ENCODE measurements around the gene CCDC39. TPM values are rescaled to one million over a fixed set of nuclear protein-coding genes. Genes with fewer than 3 reads are reported as not detected.
"Not testable (repeated sequence)": the region's sequence is repeated elsewhere in the genome, so short reads cannot be mapped to it uniquely, and the experiment has no call there.

CCDC39 gene
- total and polyA plus RNA-seq, 4 donors, result 0.59 to 6.7 (median 3.5) TPM

GRCh38 chr3:180624714-180625113 lies 54.6 kb downstream of the CCDC39 start:
- no peak overlapping the region for H3K27ac ChIP-seq (ENCODE audit: low read depth in 1 of 2, low read length in 1 of 2)
- no peak for ATAC-seq (ENCODE audit: insufficient read depth, low FRiP score)

GRCh38 chr3:180619723-180620122 lies 59.6 kb downstream of the CCDC39 start:
- no peak overlapping the region for H3K27ac ChIP-seq (ENCODE audit: low read depth in 1 of 2, low read length in 1 of 2)
- H3K36me3 ChIP-seq (ENCODE audit: control insufficient read depth in 4 of 4, insufficient read depth in 4 of 4, low read length in 4 of 4), result no peaks in the 10 kb centered on the region
- ATAC-seq (ENCODE audit: insufficient read depth, low FRiP score) (no peak), DNase-seq (no peak)
- no peak overlapping the region for H3K9ac ChIP-seq (ENCODE audit: insufficient read depth in 1 of 2, low read length in 2 of 2)
- TF ChIP-seq, protein P1, sequence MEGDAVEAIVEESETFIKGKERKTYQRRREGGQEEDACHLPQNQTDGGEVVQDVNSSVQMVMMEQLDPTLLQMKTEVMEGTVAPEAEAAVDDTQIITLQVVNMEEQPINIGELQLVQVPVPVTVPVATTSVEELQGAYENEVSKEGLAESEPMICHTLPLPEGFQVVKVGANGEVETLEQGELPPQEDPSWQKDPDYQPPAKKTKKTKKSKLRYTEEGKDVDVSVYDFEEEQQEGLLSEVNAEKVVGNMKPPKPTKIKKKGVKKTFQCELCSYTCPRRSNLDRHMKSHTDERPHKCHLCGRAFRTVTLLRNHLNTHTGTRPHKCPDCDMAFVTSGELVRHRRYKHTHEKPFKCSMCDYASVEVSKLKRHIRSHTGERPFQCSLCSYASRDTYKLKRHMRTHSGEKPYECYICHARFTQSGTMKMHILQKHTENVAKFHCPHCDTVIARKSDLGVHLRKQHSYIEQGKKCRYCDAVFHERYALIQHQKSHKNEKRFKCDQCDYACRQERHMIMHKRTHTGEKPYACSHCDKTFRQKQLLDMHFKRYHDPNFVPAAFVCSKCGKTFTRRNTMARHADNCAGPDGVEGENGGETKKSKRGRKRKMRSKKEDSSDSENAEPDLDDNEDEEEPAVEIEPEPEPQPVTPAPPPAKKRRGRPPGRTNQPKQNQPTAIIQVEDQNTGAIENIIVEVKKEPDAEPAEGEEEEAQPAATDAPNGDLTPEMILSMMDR (IDR thresholded peaks at IDR 0.05; ENCODE audit: control extremely low read depth, extremely low read depth), result no peak
- H3K4me3 ChIP-seq, result no peak overlapping the region
- no peaks in the 10 kb centered on the region for H3K4me1 ChIP-seq (ENCODE audit: control insufficient read depth in 5 of 5, insufficient read depth in 5 of 5, low read length in 5 of 5)
- H3K27me3 ChIP-seq (ENCODE audit: control insufficient read depth in 3 of 3, insufficient read depth in 3 of 3, low read length in 2 of 3), result no peaks in the 10 kb centered on the region
- no peaks in the 10 kb centered on the region for H3K9me3 ChIP-seq (ENCODE audit: control insufficient read depth in 4 of 4, insufficient read depth in 3 of 4, low read length in 3 of 4)
- WGBS, 2 donors, result 81 to 91% methylated on average over 2 of the region's 2 CpGs

More at GRCh38 chr3:180624714-180625113, 54.6 kb downstream of the CCDC39 start:
- Histone ChIP-seq H3K9me3 (ENCODE audit: control insufficient read depth in 4 of 4, insufficient read depth in 3 of 4, low read length in 3 of 4) (no peaks in the 10 kb centered on the region), H3K4me1 (ENCODE audit: control insufficient read depth in 5 of 5, insufficient read depth in 5 of 5, low read length in 5 of 5) (no peaks in the 10 kb centered on the region), H3K36me3 (ENCODE audit: control insufficient read depth in 4 of 4, insufficient read depth in 4 of 4, low read length in 4 of 4) (peaks cover 0 to 5% (median 0%) of the 10 kb centered on the region in 4 donors), H3K27me3 (ENCODE audit: control insufficient read depth in 3 of 3, insufficient read depth in 3 of 3, low read length in 2 of 3) (no peaks in the 10 kb centered on the region), H3K4me3 (no peak overlapping the region), H3K9ac (ENCODE audit: insufficient read depth in 1 of 2, low read length in 2 of 2) (no peak overlapping the region)
- TF ChIP-seq, protein P1 (IDR thresholded peaks at IDR 0.05; ENCODE audit: control extremely low read depth, extremely low read depth), result no peak
- WGBS, 2 donors, result 89 to 90% methylated on average over 2 of the region's 2 CpGs
- no peak for DNase-seq

GRCh38 chr3:180618563-180618962 lies 60.7 kb downstream of the CCDC39 start:
- not testable (repeated sequence) for H3K4me1 ChIP-seq (ENCODE audit: control insufficient read depth in 5 of 5, insufficient read depth in 5 of 5, low read length in 5 of 5); ATAC-seq (ENCODE audit: insufficient read depth, low FRiP score); H3K9me3 ChIP-seq (ENCODE audit: control insufficient read depth in 4 of 4, insufficient read depth in 3 of 4, low read length in 3 of 4); DNase-seq; H3K36me3 ChIP-seq (ENCODE audit: control insufficient read depth in 4 of 4, insufficient read depth in 4 of 4, low read length in 4 of 4); H3K27ac ChIP-seq (ENCODE audit: low read depth in 1 of 2, low read length in 1 of 2); H3K4me3 ChIP-seq; H3K9ac ChIP-seq (ENCODE audit: insufficient read depth in 1 of 2, low read length in 2 of 2); H3K27me3 ChIP-seq (ENCODE audit: control insufficient read depth in 3 of 3, insufficient read depth in 3 of 3, low read length in 2 of 3)
- 98 to 99% methylated on average over 2 of the region's 2 CpGs for WGBS, 2 donors

DNA sequence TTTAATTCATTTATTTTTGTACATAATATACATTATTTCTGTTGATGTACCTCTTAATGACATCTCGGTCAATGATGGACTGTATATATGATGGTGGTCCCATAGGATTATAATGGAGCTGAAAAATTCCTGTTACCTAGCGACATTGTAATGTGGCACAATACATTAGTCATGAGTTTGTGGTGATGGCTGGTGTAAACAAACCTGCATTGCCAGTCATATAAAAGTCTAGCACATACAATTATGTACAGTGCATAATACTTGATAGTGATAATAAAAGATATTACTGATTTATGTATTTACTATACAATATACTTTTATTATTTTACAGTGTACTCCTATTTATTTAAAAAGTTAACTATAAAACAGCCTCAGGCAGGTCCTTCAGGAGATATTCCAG lies 62.2 kb downstream of the CCDC39 start:
- 97% methylated on average over 2 of the region's 2 CpGs for WGBS, 2 donors
- TF ChIP-seq, protein P1 (IDR thresholded peaks at IDR 0.05; ENCODE audit: control extremely low read depth, extremely low read depth), result no peak

More for the DNA sequence above, 62.2 kb downstream of the CCDC39 start:
- DNase-seq (no peak), ATAC-seq (ENCODE audit: insufficient read depth, low FRiP score) (no peak)
- Histone ChIP-seq H3K36me3 (ENCODE audit: control insufficient read depth in 4 of 4, insufficient read depth in 4 of 4, low read length in 4 of 4) (peaks cover 0 to 4% (median 4%) of the 10 kb centered on the region in 4 donors), H3K9ac (ENCODE audit: insufficient read depth in 1 of 2, low read length in 2 of 2) (no peak overlapping the region), H3K27ac (ENCODE audit: low read depth in 1 of 2, low read length in 1 of 2) (no peak overlapping the region), H3K27me3 (ENCODE audit: control insufficient read depth in 3 of 3, insufficient read depth in 3 of 3, low read length in 2 of 3) (no peaks in the 10 kb centered on the region), H3K4me3 (no peak overlapping the region), H3K4me1 (ENCODE audit: control insufficient read depth in 5 of 5, insufficient read depth in 5 of 5, low read length in 5 of 5) (no peaks in the 10 kb centered on the region), H3K9me3 (ENCODE audit: control insufficient read depth in 4 of 4, insufficient read depth in 3 of 4, low read length in 3 of 4) (no peaks in the 10 kb centered on the region)
